Measurements from ENCODE around the gene SRSF11. TPM values are rescaled to one million over a fixed set of nuclear protein-coding genes. Genes with fewer than 3 reads are reported as not detected.

SRSF11 gene
- total RNA-seq, 4 donors from 2014 or later: 72.6 to 127 (median 86.3) TPM

DNA sequence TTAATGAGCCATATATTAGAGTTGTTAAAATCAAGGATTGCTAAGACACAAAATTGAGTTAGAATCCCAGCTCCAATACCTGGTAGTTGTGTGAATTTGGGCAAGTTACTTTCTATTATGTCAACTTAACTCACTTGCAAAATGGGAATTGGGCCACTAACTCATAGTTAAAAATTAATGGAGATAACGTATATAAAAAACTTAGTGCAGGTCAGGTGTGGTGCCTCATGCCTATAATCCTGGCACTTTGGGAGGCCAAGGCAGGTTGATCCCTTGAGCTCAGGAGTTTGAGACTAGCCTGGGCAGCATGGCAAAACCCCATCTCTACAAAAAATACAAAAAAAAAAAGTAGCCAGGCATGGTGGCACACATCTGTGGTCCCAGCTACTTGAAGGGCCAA is 57.5 kb downstream of the SRSF11 start:
- Histone ChIP-seq H3K4me1 (no peaks in the 10 kb centered on the region), H3K9me3 (no peaks in the 10 kb centered on the region), H3K27ac (replicated peaks in 1 of 4) (no peak overlapping the region), H3K4me3 (no peak overlapping the region), H3K36me3 (peaks cover 0 to 75% (median 24%) of the 10 kb centered on the region in 4 donors), H3K27me3 (no peaks in the 10 kb centered on the region)
- intact Hi-C loops (cut with DNase I): no loop called here
- 100% methylated on average over 1 of the region's 1 CpG for WGBS
- no peak for TF ChIP-seq POLR2A (IDR thresholded peaks at IDR 0.05; ENCODE audit: low read depth)
- TF ChIP-seq, protein P1, sequence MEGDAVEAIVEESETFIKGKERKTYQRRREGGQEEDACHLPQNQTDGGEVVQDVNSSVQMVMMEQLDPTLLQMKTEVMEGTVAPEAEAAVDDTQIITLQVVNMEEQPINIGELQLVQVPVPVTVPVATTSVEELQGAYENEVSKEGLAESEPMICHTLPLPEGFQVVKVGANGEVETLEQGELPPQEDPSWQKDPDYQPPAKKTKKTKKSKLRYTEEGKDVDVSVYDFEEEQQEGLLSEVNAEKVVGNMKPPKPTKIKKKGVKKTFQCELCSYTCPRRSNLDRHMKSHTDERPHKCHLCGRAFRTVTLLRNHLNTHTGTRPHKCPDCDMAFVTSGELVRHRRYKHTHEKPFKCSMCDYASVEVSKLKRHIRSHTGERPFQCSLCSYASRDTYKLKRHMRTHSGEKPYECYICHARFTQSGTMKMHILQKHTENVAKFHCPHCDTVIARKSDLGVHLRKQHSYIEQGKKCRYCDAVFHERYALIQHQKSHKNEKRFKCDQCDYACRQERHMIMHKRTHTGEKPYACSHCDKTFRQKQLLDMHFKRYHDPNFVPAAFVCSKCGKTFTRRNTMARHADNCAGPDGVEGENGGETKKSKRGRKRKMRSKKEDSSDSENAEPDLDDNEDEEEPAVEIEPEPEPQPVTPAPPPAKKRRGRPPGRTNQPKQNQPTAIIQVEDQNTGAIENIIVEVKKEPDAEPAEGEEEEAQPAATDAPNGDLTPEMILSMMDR (IDR thresholded peaks at IDR 0.05): no peak
- no peak for TF ChIP-seq POLR2AphosphoS5 (IDR thresholded peaks at IDR 0.05)
- no peak for DNase-seq (ENCODE audit: extremely low spot score)

DNA sequence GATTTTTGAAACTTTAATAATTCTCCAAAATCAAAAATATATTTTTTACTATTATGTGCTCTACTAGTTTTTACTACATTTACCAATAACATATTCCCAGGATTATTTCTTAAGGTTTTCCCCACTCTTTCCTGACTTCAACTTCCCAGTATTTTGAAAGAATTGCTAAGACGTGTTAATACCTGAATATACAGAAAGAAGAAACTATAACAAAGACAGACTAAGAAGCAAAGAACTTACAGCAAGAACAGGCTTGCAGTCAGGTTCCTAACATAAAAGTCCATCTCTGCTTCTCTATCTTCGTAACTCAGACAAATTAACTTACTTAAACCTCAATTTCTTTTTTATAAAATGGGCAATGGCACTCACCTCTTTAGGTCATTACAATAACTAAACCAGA is 63.2 kb downstream of the SRSF11 start:
- no peak for DNase-seq (ENCODE audit: extremely low spot score)
- H3K36me3 ChIP-seq: peaks cover 0 to 37% (median 14%) of the 10 kb centered on the region in 4 donors

DNA sequence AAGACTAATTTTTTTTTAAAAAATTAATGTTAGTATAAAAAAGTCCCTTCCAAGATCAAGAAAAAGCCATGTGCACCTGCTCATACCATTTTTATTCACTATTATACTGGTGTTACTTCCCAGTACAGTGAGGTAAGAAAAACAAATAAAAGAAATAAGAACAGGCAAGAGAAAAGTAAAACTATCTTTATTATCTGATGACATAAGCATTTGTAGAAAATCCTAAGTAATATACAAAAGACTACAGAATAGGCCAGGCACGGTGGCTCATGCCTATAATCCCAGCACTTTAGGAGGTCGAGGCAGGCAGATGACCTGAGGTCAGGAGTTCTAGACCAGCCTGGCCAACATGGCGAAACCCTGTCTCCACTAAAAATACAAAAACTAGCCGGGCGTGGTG is 65.3 kb downstream of the SRSF11 start:
- 95% methylated on average over 5 of the region's 5 CpGs for WGBS
- DNase-seq (ENCODE audit: extremely low spot score): no peak
- intact Hi-C loops (cut with DNase I): no loop called here
- Histone ChIP-seq H3K36me3 (peaks cover 0 to 40% (median 26%) of the 10 kb centered on the region in 4 donors), H3K27ac (replicated peaks in 1 of 4) (no peak overlapping the region), H3K27me3 (no peaks in the 10 kb centered on the region), H3K9me3 (no peaks in the 10 kb centered on the region), H3K4me3 (no peak overlapping the region), H3K4me1 (no peaks in the 10 kb centered on the region)
- TF ChIP-seq POLR2AphosphoS5 (IDR thresholded peaks at IDR 0.05): no peak
- TF ChIP-seq, protein P1 (IDR thresholded peaks at IDR 0.05): no peak
- TF ChIP-seq EP300 (IDR thresholded peaks at IDR 0.05): no peak
- no peak for TF ChIP-seq POLR2A (IDR thresholded peaks at IDR 0.05; ENCODE audit: low read depth)

More for the DNA sequence above, 63.2 kb downstream of the SRSF11 start:
- TF ChIP-seq EP300 (IDR thresholded peaks at IDR 0.05): no peak
- TF ChIP-seq, protein P1 (IDR thresholded peaks at IDR 0.05): no peak
- no peak for TF ChIP-seq POLR2AphosphoS5 (IDR thresholded peaks at IDR 0.05)
- no peak for TF ChIP-seq POLR2A (IDR thresholded peaks at IDR 0.05; ENCODE audit: low read depth)
- Histone ChIP-seq H3K4me3 (no peak overlapping the region), H3K9me3 (no peaks in the 10 kb centered on the region), H3K4me1 (no peaks in the 10 kb centered on the region), H3K27ac (replicated peaks in 1 of 4) (no peak overlapping the region), H3K27me3 (no peaks in the 10 kb centered on the region)
- intact Hi-C loops (cut with DNase I): no loop called here
- WGBS: 90% methylated on average over 2 of the region's 2 CpGs

DNA sequence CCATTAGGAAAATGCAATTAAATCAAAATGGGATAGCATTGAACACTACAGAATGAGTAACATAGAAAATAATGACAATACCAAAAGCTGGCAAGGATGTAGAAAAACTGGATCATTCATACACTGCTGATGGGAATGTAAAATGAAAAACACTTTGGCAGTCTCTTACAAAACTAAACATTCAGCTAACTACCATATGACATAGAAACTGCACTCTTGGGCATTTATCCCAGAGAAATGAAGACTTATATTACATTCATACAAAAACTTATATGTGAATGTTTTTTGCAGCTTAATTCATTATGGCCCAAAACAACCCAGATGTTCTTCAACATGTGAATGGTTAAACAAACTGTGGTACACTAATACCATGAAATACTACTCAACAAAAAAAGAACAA is 67.0 kb downstream of the SRSF11 start:
- Histone ChIP-seq H3K9me3 (no peaks in the 10 kb centered on the region), H3K27me3 (no peaks in the 10 kb centered on the region), H3K4me3 (no peak overlapping the region), H3K4me1 (no peaks in the 10 kb centered on the region), H3K36me3 (peaks cover 4 to 47% (median 32%) of the 10 kb centered on the region in 4 donors), H3K27ac (replicated peaks in 1 of 4) (no peak overlapping the region)
- TF ChIP-seq POLR2A (IDR thresholded peaks at IDR 0.05; ENCODE audit: low read depth): no peak
- TF ChIP-seq EP300 (IDR thresholded peaks at IDR 0.05): no peak
- TF ChIP-seq POLR2AphosphoS5 (IDR thresholded peaks at IDR 0.05): no peak
- TF ChIP-seq, protein P1 (IDR thresholded peaks at IDR 0.05): no peak
- no peak for DNase-seq (ENCODE audit: extremely low spot score)
- intact Hi-C loops (cut with DNase I): no loop called here

DNA sequence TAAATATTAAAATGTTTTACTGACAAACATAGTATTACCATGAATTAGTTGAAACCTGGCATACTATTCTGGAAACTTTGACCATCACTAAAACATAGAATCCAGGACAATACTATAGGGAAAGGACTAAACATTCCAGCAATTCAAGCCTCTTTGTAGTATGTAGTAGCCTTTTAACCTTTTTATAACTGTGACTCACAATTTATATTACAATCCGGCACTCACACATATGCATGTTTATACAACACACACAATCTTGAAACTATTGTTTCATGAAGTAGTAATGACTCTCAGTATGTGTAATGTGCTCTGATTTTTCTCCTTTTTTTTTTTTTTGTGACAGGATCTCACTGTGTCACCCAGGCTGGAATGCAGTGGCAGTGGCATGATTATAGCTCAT is 69.0 kb downstream of the SRSF11 start:
- no peak for DNase-seq (ENCODE audit: extremely low spot score)
- intact Hi-C loops (cut with DNase I): no loop called here
- H3K36me3 ChIP-seq: peaks cover 6 to 68% (median 40%) of the 10 kb centered on the region in 4 donors
- H3K27ac ChIP-seq (replicated peaks in 1 of 4): no peak overlapping the region
- 72% methylated on average over 1 of the region's 1 CpG for WGBS
- no peaks in the 10 kb centered on the region for H3K27me3 ChIP-seq
- H3K4me1 ChIP-seq: no peaks in the 10 kb centered on the region
- no peaks in the 10 kb centered on the region for H3K9me3 ChIP-seq
- TF ChIP-seq, protein P1 (IDR thresholded peaks at IDR 0.05): no peak
- no peak for TF ChIP-seq POLR2A (IDR thresholded peaks at IDR 0.05; ENCODE audit: low read depth)
- TF ChIP-seq POLR2AphosphoS5 (IDR thresholded peaks at IDR 0.05): no peak
- no peak for TF ChIP-seq EP300 (IDR thresholded peaks at IDR 0.05)
- H3K4me3 ChIP-seq: no peak overlapping the region
